Activated CD4-positive, alpha-beta T cell treated with anti-CD3 and anti-CD28 coated beads for 48 hours (primary cell): ENCODE data around the gene NPIPA7.
"Not testable (repeated sequence)": the region's sequence is repeated elsewhere in the genome, so short reads cannot be mapped to it uniquely, and the experiment has no call there.

Source experiments
- DNase-seq: peaks from one replicate; pipeline ENCODE4 v3.0.0-alpha.2; 2020

NPIPA7 gene

GRCh38 chr16:16378840-16379239 lies at the start of gene NPIPA7:
NPIPA7 (plus strand) TSS chr16:16379140; CDS start chr16:16379245, 105 bp downstream.
- not testable (repeated sequence) for DNase-seq

- DNase-seq = not testable (repeated sequence)
Observed at GRCh38 chr16:16331466-16331865, 47.5 kb upstream of the NPIPA7 start.

GRCh38 chr16:16357556-16357955 lies 21.4 kb upstream of the NPIPA7 start:
- not testable (repeated sequence) for DNase-seq

GRCh38 chr16:16358539-16359240 lies 20.2 kb upstream of the NPIPA7 start:
- DNase-seq = not testable (repeated sequence)

DNA sequence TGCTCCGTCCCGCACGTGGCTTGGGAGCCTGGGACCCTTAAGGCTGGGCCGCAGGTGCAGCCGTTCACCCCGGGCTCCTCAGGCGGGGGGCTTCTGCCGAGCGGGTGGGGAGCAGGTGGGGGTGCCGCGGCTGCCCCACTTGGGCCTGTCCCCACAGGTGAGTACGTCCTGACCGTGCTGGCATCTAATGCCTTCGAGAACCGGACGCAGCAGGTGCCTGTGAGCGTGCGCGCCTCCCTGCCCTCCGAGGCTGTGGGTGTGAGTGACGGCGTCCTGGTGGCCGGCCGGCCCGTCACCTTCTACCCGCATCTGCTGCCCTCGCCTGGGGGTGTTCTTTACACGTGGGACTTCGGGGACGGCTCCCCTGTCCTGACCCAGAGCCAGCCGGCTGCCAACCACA lies 15.3 kb upstream of the NPIPA7 start:
- not testable (repeated sequence) for DNase-seq

- DNase-seq = not testable (repeated sequence)
Observed at GRCh38 chr16:16364100-16364499, 14.8 kb upstream of the NPIPA7 start.

DNA sequence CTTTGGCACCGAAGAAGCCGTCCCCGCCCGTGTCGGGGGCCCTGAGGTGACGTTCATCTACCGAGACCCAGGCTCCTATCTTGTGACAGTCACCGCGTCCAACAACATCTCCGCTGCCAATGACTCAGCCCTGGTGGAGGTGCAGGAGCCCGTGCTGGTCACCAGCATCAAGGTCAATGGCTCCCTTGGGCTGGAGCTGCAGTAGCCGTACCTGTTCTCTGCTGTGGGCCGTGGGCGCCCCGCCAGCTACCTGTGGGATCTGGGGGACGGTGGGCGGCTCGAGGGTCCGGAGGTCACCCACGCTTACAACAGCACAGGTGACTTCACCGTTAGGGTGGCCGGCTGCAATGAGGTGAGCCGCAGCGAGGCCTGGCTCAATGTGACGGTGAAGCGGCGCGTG lies 14.2 kb upstream of the NPIPA7 start:
- not testable (repeated sequence) for DNase-seq

GRCh38 chr16:16365319-16365718 lies 13.6 kb upstream of the NPIPA7 start:
- DNase-seq = not testable (repeated sequence)

DNA sequence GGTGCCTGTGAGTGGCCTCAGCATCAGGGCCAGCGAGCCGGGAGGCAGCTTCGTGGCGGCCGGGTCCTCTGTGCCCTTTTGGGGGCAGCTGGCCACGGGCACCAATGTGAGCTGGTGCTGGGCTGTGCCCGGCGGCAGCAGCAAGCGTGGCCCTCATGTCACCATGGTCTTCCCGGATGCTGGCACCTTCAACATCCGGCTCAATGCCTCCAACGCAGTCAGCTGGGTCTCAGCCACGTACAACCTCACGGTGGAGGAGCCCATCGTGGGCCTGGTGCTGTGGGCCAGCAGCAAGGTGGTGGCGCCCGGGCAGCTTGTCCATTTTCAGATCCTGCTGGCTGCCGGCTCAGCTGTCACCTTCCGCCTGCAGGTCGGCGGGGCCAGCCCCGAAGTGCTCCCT lies 13.1 kb upstream of the NPIPA7 start:
- not testable (repeated sequence) for DNase-seq

DNA sequence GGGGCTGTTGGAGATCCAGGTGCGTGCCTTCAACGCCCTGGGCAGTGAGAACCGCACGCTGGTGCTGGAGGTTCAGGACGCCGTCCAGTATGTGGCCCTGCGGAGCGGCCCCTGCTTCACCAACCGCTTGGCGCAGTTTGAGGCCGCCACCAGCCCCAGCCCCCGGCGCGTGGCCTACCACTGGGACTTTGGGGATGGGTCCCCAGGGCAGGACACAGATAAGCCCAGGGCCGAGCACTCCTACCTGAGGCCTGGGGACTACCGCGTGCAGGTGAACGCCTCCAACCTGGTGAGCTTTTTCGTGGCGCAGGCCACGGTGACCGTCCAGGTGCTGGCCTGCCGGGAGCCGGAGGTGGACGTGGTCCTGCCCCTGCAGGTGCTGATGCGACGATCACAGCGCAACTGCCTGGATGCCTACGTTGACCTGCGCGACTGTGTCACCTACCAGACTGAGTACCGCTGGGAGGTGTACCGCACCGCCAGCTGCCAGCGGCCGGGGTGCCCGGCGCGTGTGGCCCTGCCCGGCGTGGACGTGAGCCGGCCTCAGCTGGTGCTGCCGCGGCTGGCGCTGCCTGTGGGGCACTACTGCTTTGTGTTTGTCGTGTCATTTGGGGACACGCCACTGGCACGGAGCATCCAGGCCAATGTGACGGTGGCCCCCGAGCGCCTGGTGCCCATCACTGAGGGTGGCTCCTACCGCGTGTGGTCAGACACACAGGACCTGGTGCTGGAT lies 12.2 kb upstream of the NPIPA7 start:
- DNase-seq = not testable (repeated sequence)

GRCh38 chr16:16367285-16367628 lies 11.7 kb upstream of the NPIPA7 start:
- DNase-seq = not testable (repeated sequence)

GRCh38 chr16:16369081-16369856 lies 9.7 kb upstream of the NPIPA7 start:
- peak; percentile 8 for DNase-seq

DNA sequence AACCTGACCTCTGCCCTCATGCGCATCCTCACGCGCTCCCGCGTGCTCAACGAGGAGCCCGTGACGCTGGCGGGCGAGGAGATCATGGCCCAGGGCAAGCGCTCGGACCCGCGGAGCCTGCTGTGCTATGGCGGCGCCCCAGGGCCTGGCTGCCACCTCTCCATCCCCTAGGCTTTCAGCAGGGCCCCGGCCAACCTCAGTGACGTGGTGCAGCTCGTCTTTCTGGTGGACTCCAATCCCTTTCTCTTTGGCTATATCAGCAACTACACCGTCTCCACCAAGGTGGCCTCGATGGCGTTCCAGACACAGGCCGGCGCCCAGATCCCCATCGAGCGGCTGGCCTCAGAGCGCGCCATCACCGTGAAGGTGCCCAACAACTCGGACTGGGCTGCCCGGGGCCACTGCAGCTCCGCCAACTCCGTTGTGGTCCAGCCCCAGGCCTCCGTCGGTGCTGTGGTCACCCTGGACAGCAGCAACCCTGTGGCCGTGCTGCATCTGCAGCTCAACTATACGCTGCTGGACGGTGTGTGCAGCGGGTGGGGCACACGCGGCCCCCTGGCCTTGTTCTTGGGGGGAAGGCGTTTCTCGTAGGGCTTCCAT lies 7.7 kb upstream of the NPIPA7 start:
- DNase-seq = not testable (repeated sequence)

- not testable (repeated sequence) for DNase-seq
Observed at GRCh38 chr16:16374192-16374591, 4.7 kb upstream of the NPIPA7 start.

DNA sequence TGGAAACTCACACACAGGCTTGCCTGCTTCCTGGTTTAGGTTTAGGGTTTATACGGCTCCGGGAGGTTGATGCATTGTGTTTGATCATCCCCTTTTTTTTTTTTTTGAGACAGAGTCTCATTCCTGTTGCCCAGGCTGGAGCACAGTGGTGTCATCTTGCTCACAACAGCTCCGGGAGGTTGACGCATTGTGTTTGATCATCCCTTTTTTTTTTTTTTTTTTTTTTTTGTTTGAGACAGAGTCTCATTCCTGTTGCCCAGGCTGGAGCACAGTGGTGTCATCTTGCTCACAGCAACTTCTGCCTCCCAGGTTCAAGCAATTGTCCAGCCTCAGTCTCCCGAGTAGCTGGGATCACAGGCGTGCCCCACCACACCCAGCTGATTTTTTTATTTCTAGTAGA lies 20.7 kb downstream of the NPIPA7 start:
- DNase-seq = not testable (repeated sequence)

- not testable (repeated sequence) for DNase-seq
Observed at GRCh38 chr16:16402333-16402732, 23.4 kb downstream of the NPIPA7 start.

- not testable (repeated sequence) for DNase-seq
Observed at GRCh38 chr16:16404283-16404682, 25.3 kb downstream of the NPIPA7 start.

- not testable (repeated sequence) for DNase-seq
Observed at GRCh38 chr16:16405421-16405820, 26.5 kb downstream of the NPIPA7 start.

DNA sequence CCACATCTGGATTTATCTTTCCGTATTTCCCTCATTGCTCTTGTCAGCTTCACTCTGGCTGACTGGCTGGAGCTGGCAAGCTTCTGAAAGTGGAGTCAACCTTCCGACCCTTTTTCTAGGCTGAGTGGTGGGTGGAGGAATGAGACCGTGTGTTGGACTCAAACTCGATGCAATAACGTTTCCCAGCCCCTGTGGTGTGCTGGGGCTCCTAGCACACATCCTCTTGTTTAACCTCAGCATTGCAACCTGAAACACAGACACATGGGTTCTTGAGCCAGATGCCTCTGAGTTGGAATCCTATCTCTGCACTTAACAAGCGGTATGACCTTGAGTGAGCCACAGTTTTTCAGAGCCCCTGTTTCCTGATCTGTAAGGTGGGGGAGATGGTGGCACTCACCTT lies 29.5 kb downstream of the NPIPA7 start:
- not testable (repeated sequence) for DNase-seq

DNA sequence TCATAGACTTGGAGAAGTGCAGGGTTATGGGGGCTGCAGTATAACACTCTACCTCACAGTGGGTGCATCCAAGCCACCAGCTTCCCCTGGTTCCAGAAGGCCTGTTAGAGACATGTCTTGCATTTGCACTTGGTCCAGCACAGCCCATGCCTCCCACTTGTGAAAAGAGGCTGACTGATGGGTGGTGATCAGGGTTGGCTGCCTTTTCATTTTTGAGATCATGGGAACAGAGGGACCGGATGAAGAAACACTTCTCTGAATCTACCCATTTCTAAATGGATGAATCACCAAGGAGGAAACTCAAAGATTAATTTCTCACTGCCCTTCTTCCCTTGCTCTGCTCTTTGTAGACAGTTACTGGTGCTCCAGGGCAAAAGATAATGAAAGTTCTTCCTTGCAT lies 34.8 kb downstream of the NPIPA7 start:
- DNase-seq = not testable (repeated sequence)

DNA sequence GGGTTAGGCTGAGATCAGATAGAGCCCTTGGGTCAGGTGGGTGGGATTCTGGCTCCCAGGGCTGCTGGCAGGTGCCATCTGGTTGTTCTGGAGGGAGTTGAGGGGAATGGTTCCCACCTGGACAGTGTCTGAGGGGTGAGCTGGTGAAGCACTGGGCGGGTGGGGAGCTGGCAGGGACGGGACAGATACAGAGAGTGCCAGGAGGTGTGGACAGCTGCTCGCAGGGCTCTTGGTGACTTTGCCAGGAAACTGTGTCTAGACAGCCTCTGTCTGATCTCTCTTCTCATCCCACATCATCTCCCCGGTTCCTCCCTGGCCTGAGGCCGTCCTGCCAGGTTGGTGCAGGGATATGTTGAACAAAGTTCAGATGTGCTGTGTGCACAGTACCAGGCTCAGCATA lies 38.1 kb downstream of the NPIPA7 start:
- not testable (repeated sequence) for DNase-seq

- DNase-seq = not testable (repeated sequence)
Observed at GRCh38 chr16:16417914-16418544, 39.1 kb downstream of the NPIPA7 start.
